Measurements from ENCODE around the gene LRFN5.
"Not testable (repeated sequence)": the region's sequence is repeated elsewhere in the genome, so short reads cannot be mapped to it uniquely, and the experiment has no call there.

Gene LRFN5

DNA sequence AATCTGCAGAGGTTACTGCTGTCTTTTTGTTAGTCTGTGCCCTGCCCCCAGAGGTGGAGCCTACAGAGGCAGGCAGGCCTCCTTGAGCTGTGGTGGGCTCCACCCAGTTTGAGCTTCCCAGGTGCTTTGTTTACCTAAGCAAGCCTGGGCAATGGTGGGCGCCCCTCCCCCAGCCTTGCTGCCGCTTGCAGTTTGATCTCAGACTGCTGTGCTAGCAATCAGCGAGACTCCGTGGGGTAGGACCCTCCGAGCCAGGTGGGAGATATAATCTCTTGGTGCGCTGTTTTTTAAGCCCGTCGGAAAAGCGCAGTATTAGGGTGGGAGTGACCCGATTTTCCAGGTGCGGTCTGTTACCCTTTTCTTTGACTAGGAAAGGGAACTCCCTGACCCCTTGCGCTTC lies 304.5 kb downstream of the LRFN5 start:
- DNase-seq, result not testable (repeated sequence)

DNA sequence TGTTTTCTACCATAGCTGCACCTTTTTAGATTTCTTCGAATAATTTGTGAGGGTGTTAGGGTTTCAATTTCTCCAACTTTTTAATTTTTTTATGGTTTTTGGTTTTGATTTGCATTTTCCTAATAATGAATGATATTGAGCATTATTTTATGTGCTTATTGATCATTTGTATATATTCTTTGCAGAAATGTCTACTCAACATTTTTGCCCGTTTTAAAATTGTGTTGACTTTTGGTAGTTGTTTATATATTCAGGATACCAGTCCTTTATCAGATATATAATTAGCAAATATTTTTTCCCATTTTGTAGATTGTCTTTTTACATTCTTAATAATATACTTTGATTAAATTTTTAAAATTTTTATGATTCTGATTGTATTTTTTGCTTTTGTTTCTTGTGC lies 306.7 kb downstream of the LRFN5 start:
- no peak for DNase-seq

DNA sequence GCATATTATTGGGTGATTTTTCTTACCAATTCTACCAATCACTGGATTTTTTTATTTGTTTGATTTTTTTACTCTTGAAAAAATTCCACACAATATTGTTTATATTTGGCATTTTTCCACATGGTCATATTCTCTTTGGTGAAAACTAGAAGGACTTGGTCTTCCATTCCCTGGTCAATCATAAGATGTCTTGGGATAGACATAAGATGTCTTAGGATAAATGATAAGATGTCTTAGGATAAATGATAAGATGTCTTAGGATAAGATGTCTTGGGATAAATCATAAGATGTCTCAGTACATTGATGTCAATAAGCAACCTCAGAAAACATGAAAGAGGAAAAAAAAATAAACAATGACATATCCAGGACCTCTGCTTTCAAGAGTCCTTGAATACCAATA lies 309.1 kb downstream of the LRFN5 start:
- DNase-seq, result no peak

DNA sequence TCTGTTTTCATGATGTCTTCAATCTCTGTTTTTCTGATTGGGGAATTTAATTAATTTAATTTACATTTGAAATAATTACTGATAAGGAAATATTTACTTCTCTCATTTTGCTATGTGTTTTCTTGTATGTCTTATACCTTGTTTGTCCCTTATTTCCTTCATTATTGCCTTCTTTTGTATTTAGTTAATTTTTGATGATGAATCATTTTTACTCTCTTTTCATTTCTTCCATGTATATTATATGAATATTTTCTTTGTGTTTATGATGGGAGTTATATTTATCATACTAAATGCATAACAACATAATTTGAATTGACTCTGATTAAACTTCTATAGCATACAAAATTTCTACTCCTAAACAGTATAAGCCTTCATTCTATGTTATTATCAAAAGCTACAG lies 309.6 kb downstream of the LRFN5 start:
- DNase-seq, result no peak

DNA sequence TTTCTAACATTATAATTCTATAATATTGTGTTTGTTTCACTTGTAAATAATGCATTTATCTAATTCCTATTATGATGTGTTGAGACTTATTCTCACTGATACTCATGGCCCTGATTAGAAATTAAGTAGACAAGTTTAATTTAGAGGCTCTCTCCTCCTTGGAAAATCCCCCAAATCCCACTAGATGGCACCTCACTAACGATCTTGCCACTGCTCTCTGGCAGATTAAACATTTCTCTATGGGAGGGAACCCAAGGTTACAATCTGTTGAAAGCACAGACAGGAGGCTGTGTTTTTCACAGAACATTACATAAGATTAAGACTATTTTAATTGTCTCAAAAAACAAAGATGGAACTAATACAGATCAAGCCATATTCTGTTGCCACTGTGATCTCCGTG lies 318.7 kb downstream of the LRFN5 start:
- no peak for DNase-seq

DNA sequence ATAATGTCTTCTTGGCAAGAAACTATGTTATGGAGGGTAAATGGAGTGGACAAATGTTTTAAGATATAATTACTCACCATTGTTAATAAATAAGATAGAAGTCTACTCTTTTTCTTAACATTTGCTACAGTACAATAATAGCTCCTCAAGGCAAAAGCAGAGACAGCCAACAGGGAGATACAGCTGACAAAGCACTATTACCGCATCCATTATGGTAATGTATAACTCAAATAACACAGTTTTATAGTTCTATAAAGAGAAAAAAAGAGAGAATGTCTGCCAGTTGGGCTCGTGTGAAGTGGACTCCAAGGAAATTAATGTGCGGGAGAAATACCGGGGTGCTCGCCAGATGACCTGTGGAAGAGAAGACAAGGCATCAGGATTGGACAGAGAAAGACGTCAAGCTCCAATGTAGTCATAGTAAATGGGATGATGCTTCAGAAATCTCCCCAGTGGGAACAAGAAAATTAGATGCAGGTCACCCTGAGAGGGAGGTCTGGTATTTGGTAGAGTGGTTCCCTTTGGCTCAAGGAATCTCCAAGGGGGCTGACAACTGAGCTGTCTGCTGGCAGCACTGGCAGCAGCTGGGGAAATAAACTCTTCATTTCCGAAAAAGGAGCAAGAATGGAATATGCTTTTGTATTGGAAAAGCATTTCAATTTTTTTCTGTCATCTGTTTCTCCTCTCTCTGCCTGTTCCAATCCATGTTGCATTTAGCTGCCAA lies 343.9 kb downstream of the LRFN5 start:
- DNase-seq, result no peak
